ENCODE data around the gene NTM.

Gene NTM

GRCh38 chr11:131792243-131792642, 421.8 kb downstream of the NTM start:
- no peak for DNase-seq

DNA sequence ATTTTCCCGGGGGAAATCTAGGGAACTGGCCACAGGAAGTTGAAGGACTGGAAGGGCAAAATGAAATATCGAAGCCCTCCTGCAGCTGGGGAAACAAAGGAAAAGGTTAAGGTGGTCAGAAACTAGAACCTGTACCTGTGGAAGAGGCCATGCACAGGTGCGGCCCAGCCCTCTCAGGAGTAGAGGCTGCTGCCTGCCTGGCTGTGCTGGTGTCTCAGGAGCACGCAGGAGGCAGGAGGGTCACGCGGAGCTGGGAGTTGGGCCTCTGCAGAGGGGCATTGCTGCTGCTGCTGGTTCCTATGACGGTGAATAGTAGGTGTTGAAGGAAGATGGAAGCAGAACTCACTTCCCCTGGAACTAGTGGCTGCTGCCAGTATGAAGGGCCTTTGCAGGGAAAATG, 425.7 kb downstream of the NTM start:
- DNase-seq, result no peak

GRCh38 chr11:131796541-131796940, 426.1 kb downstream of the NTM start:
- DNase-seq, result no peak

- DNase-seq, result no peak
These were observed 430.0 kb downstream of the NTM start for GRCh38 chr11:131800452-131800851.

DNA sequence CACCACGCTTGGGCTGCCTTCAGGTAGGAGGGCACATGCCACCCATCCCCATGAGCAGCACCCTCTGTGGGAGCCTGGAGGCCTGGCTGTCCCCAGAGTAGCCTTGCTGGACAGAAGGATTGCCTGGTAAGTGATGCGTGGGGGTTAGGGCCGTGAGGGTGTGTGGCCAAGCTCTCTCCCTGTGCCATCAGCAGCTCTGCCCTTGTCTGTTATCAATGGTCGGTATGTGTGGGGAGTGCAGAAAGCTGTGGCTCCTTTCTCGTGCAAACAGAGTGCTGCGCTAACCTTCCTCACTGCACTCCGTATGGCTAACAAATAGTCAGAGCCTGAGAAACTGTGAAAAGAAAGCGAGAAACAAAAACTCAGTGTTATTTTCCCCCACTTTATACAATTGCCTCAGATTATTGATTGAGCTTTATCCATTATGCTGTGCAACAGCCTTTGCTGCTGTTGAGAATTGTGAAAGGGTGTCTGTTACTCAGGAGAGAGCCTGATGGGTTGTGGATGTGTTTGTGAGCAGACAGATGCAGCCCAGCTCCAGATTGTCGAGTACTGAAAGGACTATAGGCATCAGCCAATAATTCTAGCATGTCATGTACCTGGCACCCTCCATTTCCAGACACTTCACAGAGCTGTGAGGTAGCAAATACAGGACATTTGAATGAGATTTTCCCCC, 432.2 kb downstream of the NTM start:
- DNase-seq, result no peak

- DNase-seq, result no peak
These were observed 437.5 kb downstream of the NTM start for GRCh38 chr11:131807876-131808275.

DNA sequence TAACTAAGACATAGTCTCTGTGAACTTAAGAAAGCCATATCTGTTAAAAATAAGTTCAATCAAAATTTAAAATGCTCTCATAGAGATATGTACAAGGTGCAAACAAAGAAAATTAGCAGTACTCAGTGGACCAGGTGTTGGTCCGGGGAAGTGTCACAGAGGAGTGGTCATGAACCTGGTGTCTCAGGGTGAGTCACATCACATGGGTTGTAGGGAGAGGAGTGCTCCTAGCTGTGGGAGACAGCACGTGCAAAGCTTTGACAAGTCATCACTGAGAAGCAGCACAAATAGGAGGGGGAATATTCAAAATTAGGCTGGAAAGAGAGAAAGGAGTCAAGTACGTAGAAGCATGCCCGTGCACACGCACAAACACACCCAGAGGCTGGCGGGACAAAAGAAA, 438.1 kb downstream of the NTM start:
- DNase-seq, result no peak

GRCh38 chr11:131809203-131809918, 438.9 kb downstream of the NTM start:
- DNase-seq, result no peak

- DNase-seq, result no peak
These were observed 440.1 kb downstream of the NTM start for GRCh38 chr11:131810541-131810940.

- no peak for DNase-seq
These were observed 441.0 kb downstream of the NTM start for GRCh38 chr11:131811383-131811782.

GRCh38 chr11:131814108-131814507, 443.7 kb downstream of the NTM start:
- DNase-seq, result no peak

DNA sequence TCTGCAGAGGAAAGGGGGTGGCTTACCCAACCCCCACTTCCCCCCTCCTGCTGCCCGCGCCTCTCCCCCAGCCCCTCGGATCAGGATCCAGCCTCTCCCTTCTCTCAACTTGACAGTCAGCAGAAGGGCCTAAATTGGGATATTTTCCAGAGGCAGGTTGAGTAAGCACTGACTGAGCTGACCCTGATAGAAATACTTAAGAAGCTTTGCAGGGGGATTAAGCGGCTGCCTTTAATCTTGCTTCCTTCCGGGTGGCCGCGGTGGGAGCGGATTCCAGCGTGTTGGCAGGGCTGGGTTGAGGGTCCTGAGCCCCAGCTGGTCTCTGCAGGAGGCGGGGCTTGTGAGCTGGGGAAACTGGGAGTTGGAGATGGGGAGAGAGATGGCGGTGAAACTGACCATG, 445.2 kb downstream of the NTM start:
- no peak for DNase-seq

- DNase-seq, result no peak
These were observed 445.6 kb downstream of the NTM start for GRCh38 chr11:131816051-131816450.

DNA sequence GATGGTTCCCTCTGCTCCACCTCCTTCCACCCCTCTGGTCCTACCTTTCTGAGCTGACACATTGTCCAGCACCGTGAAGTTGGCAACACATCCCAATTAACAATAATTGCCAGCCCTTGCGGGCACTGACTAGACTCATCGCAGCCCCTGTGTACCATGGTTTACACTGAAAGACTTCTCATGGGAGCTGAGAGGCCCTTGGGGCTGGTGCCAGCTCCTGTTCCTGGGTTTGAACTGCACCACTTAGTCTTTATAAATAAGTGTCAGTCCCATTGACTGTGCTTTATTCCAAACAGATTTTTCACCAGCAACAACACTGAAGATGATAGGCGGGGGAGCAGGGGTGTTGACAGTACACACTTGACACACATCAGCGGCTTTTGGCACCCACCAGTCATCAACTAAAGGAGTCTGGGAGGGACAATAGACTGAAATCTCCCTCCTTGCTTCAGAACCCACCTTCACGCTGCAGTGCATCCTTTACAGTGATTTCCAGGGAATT, 447.3 kb downstream of the NTM start:
- no peak for DNase-seq

DNA sequence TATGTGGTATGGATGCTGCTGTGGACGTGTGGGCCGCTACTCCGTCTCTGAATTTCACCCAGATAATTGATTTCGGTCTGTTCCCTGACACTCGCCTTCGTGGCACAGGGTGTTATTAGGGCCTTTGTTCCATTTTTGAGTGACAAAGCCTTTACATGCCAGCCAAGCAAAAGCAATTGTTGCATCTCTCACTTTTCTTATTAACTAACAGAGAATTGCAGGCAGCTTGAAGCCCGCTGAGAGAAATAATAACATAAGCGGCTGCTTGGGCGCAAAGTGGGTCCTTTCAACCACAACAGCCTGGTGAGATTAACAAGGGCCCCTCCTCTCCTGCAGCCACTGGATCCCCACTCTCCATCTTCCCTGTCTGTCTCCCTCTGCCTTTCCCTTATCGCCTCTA, 449.4 kb downstream of the NTM start:
- no peak for DNase-seq

DNA sequence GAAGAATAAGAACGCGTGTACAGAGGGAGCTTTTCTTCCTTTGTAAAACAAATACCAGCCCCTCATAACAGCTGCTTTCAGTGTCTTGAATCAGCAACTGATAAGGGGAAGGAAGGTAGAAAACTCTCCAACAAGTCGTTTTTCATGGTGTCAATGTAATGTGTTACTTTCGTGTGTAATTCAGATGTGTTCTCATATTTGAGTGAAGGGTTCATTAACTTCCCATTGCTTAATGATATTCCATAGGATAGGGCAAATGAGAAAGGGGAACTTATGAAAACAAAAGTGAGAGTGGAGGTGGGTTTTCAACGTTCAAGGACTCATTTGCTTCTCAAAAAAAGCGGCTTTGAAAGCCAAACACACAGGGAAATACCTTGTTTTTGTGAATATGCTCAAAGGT, 452.1 kb downstream of the NTM start:
- DNase-seq, result no peak

DNA sequence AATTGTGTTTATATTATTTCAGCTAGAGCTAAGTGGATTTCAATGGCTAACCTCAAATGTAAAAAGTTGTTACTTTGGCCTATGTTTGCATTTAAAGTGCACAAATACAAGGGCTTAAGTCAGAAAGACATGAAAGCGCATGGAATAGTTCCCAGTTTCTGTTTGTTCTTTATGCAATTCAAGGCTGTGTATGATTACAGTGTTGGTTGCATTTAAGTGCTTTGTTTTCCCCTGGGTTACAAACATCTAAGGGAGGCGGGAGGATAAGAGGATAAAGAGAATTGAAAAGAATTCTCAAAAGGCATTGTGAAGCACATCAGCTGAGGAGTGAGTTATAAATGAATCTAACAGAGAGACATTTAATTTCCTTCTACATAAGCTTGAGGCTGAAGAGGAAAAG, 453.4 kb downstream of the NTM start:
- DNase-seq, result no peak

DNA sequence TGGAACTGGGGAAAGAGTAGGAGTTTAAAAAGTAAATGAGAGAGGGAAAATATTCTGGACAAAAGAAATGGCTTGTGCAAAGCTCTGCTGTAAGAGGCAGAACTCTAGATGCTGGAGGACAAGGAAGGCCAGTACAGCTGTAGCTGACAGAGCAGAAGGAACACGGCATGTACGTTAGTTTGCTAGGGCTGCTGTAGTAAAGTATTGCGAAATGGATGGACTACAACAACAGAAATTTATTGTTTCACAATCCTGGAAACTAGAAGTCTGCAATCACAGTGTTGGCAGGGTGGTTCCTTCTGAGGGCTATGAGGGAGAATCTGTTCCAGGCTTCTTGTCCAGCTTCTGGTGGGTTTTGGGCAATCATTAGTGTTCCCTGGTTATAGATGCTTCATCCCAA, 454.4 kb downstream of the NTM start:
- no peak for DNase-seq

DNA sequence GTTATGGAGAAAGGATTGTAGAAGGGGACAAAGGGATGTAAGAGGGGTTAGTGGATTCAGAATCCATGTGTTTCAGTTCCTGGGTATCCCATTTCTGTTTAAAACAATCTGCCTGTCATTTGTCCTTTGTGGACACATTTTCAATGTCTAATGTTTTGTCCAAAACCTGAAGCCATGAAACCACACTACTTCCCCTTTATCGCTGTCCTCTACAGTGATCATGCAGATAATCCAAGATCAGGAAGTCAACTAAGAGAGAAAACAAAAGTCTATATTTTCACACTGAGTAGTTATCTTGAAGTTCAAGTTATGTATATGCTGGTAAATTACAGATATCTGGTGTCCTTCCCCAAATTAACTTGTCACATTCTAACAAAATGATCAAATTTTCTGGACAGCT, 457.0 kb downstream of the NTM start:
- DNase-seq, result no peak

DNA sequence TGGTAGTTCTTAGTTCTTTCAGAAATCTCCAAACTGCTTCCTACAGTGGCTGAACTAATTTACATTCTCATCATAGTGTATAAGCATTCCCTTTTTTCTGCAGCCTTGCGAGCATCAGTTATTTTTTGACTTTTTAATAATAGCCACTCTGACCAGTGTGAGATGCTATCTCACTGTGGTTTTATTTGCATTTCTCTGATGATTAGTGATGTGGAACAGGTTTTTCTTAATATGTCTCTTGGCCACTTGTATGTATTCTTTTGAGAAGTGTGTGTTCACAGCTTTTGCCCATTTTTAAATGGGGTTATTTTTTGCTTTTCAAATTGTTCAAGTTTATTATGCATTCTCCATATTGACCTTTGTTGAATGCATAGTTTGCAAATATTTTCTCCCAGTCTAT, 459.3 kb downstream of the NTM start:
- no peak for DNase-seq

DNA sequence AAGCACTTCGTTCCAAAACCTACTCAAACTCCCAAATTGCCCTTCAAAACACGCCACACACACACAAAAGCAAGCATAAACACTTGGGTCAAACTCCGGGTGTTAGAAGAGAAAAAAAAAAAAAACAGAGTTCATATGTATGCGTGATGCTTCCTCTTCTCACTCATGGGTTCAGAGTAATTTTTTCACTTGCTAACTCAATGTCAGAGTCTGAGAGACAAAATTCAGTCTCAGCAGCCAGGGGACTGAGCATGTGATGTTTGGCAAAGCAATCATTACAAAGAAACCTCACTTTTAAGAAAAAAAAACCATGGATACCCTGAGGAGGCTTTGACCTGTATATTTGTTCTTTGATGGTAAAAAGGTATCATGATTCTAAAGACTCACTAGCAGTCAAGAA, 461.7 kb downstream of the NTM start:
- DNase-seq, result no peak

DNA sequence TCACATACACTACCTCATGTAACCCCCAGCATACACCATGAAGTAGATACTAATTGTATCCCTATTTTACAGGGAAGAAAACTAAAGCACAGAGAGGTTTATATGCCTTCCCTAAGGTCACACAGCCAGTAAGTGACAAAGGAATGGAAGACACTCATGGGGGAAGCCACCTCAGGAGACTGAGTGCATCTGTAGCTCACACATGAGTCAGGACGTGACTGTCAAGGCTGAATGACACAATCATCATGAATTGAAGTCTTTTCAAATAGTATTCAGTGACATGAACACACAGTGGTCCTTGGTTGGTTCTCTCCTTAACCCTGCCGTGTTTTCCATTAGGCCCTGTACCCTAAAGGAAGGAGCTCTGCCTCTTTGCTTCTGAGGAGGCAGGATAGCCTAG, 463.0 kb downstream of the NTM start:
- DNase-seq, result no peak

DNA sequence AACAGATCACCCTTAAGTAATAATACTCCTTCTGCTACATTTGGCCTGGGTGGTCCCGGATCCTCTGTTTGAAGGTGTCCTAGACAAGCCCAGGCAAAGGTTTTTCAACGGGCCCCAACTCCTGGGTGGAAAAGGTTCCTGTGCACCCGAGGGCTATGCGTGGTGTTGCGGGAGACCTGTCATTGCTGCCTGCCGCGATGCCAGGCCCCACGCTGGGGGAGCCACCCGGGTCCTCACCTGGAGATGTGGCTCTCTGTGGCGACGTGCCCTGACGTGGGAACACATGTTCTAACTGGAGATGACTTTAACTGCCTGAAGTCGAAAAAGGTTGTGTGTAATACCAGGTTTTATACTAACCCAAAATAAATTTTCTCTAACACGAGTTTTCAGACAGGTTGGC, 467.1 kb downstream of the NTM start:
- DNase-seq, result no peak

DNA sequence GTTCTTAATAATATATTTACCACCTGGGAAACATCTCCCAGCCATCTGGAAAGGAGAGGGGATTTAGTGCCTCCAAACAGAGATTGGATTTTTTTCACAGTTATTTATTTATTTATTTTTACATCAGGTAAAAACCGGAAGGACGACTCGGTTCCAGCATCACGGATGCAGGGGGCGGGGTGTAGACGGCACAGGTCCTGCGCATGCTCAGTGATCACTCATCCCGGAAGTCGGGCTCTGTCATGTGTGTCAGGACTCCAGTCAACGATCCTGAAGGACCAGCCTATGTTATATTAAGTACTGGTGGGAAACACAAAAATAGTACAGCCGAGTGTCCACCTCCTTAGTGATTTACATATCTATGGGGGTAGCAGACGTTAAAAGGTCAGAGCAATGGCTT, 467.6 kb downstream of the NTM start:
- DNase-seq, result no peak

GRCh38 chr11:131839326-131839725, 468.9 kb downstream of the NTM start:
- DNase-seq, result no peak

Measured in CD4-positive, alpha-beta T cell treated with Interleukin-6 for 4 hours (primary cell).